ENCODE data around the gene GH1. TPM values are rescaled to one million over a fixed set of nuclear protein-coding genes. Genes with fewer than 3 reads are reported as not detected.
A peak's percentile ranks its signal among the peaks of the same experiment; 100 is the strongest.

GH1 gene
- total RNA-seq, 1 donor from 2014 or later: not detected

DNA sequence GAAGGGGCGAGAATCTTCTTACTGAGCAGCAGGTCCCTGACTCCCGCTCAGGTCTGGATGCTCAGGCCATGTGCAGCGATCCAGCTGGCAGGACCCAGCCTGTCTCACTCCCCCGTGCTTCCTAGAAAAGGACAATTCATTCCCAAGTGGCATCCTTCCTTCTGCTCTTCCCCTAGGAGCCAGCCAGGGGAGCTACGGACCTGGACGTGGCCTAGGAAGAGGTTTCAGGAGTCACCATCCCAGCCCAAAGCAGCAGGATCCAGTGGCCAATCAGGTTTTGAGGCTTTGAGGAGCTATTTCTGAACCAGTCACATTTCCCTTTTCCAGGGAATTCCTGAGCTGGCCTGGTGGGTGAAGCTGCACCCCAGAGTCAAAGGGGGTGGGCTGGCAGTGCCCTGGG, 21.2 kb upstream of the GH1 start:
- Mint-ChIP-seq H3K9me3 (no peaks in the 10 kb centered on the region), H3K4me1 (peaks cover 10% of the 10 kb centered on the region), H3K36me3 (ENCODE audit: low read depth) (no peaks in the 10 kb centered on the region), H3K4me3 (no peak overlapping the region), H3K27me3 (peaks cover 7% of the 10 kb centered on the region), H3K27ac (no peak overlapping the region)
- intact Hi-C loops (cut with micrococcal nuclease): no loop called here
- no peak for DNase-seq

DNA sequence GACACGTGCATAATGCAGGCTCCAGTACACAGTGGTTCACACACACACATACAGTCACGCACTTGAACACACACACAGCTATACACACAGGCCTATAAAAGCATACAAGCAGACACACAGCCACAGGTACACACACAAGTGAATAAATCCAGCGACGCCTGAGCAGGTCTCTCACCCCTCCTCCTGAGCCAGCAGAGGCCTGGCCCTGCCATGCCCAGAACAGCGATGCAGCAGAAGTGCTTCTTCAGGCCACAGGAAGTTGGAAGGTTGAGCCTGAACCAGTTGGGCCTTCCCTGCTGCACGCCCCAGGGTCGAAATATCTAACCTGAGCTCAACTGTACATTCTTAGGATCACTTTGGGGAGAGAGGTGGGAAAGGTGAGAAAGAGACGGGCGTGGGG, 20.8 kb upstream of the GH1 start:
- no peak overlapping the region for H3K27ac Mint-ChIP-seq
- H3K27me3 Mint-ChIP-seq: peaks cover 7% of the 10 kb centered on the region
- H3K4me1 Mint-ChIP-seq: peaks cover 10% of the 10 kb centered on the region
- DNase-seq: no peak
- intact Hi-C loops (cut with micrococcal nuclease): no loop called here
- no peak overlapping the region for H3K4me3 Mint-ChIP-seq
- H3K9me3 Mint-ChIP-seq: no peaks in the 10 kb centered on the region
- no peaks in the 10 kb centered on the region for H3K36me3 Mint-ChIP-seq (ENCODE audit: low read depth)

DNA sequence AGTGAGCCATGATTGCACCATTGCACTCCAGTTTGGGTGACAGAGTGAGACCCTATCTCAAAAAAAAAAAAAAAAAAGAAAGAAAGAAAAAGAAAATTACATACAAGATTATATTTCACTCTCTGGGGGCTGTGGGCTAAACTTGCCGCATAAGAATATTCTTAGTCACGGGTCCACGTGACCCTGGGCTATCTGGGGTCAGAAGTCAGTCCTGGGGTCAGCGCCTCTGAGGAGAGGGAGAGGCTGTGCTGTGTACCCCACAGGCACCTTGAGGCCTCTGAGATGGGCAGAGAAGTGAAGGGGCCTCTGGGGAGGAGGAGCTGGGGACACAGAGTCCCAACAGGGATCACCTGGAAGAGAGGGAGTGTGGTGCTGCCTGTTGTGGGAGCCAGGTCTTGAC, 19.3 kb upstream of the GH1 start:
- H3K27me3 Mint-ChIP-seq: peaks cover 7% of the 10 kb centered on the region
- no peak for DNase-seq

DNA sequence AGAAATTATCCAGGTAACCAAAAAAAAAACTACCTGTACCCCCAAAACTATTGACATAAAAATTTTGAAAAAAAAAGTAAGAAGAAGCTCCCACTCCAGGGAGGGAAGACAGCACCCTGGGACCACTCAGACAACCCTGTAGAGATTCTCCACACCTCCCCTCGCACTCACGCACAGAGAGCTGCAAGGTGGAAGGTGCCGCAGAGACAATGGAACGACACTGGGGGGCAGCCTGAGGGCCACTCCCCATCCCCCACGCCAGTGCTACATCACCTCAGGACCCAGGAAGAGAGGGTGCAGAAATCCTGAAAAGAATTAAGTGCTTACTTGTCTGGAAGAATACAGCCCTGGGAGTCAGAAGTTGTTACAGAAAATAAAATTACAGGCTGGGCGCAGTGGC, 18.7 kb upstream of the GH1 start:
- Mint-ChIP-seq H3K36me3 (ENCODE audit: low read depth) (no peaks in the 10 kb centered on the region), H3K4me1 (peaks cover 13% of the 10 kb centered on the region), H3K4me3 (no peak overlapping the region), H3K27me3 (peaks cover 5% of the 10 kb centered on the region), H3K9me3 (no peaks in the 10 kb centered on the region), H3K27ac (no peak overlapping the region)
- intact Hi-C loops (cut with micrococcal nuclease): no loop called here
- no peak for DNase-seq

More for the DNA sequence above, 19.3 kb upstream of the GH1 start:
- Mint-ChIP-seq H3K36me3 (ENCODE audit: low read depth) (no peaks in the 10 kb centered on the region), H3K27ac (no peak overlapping the region), H3K4me3 (no peak overlapping the region), H3K4me1 (peaks cover 9% of the 10 kb centered on the region), H3K9me3 (no peaks in the 10 kb centered on the region)
- intact Hi-C loops (cut with micrococcal nuclease): no loop called here

DNA sequence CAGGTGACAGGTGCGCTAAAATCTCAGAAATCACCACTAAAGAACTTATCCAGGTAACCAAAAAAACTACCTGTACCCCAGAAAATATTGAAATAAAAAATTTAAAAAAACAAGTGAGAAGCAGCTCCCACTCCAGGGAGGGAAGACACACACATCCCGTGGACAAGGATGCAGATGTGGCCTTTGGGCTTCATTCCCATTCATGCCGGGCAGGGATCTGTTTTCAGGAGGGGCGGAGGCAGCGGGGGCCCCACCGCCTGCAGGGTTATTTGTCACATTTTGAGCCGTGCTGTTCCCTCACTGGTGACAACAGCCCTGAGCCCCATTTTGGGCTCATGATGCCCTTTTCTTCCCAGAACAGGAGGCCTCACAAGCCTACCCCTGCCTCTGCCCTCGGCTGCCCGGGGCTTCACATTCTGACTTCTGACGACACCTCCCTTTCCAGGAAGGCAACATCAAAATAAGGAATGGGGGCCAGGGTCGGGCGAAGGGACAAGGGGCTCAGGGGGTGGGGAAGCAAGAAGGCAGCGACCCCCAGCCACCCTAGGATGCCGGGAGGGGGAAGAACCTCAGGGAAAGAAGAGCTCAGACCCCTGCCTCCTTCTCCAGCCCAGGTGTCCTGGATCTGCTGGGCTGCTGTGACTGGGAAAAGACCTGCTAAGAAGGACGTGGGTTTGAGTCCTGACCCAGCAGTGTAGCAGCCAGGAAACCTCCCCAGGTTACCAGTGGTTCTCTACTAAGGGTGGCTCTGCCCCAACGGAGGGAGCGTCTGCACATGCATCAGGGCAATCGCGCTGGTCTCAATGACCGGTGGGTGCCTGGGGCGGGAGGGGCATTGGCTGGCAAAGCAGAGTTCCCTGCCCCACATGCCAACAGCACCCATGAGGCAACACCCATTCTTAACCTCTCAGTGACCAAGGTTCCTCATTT, 15.8 kb upstream of the GH1 start:
- peaks cover 5% of the 10 kb centered on the region for H3K27me3 Mint-ChIP-seq
- H3K4me3 Mint-ChIP-seq: no peak overlapping the region
- no peak for DNase-seq
- peaks cover 25% of the 10 kb centered on the region for H3K4me1 Mint-ChIP-seq
- intact Hi-C loops (cut with micrococcal nuclease): loop anchor here (5.0 kb wide), 1 partner anchor 53 kb away; no protein-coding TSS in a partner anchor
- no peak overlapping the region for H3K27ac Mint-ChIP-seq
- H3K9me3 Mint-ChIP-seq: no peaks in the 10 kb centered on the region
- peaks cover 5% of the 10 kb centered on the region for H3K36me3 Mint-ChIP-seq (ENCODE audit: low read depth)

DNA sequence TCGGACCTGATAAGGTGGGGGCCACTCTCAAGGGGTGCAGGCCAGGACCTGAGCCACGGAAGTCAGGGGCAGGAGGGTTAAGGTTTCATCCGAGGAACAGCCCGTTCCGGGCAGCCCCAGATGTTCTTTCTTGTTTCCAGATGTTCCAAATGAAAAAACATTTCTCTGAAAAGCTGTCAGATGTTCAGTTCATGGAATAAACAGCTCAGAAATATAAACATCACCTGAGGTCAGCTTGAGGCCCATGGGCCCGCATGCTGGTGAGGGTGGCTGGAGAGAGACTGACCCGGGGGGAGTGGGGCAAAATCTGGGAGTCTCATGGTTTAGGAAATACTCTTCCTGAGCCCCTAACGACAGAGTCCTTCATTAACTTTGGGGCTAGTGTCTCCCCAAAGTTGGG, 15.0 kb upstream of the GH1 start:
- Mint-ChIP-seq H3K4me1 (peaks cover 20% of the 10 kb centered on the region), H3K4me3 (no peak overlapping the region), H3K27me3 (peaks cover 5% of the 10 kb centered on the region), H3K36me3 (ENCODE audit: low read depth) (peaks cover 7% of the 10 kb centered on the region), H3K27ac (no peak overlapping the region), H3K9me3 (no peaks in the 10 kb centered on the region)
- DNase-seq: no peak
- intact Hi-C loops (cut with micrococcal nuclease): loop anchor here (5.0 kb wide), 1 partner anchor 54 kb away; no protein-coding TSS in a partner anchor

DNA sequence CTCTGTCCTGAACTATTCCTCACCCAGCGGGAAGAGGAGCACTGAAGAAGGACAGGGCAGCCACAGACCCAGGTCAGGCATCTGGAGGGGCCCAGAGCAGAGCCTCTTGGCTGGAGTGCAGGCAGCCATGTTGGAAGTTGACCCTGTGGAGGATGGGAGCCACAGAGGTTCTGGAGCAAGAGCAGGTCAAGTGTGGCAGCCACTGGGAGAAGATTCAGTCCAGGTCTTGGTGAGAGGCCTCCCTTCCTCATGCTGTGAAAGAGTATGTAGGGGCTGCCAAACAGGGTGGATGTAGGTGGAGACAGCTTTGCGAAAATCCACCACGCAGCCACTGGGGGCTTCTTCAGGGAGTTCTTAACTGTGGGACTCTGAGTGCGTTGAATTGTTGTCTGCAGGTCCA, 14.1 kb upstream of the GH1 start:
- Mint-ChIP-seq H3K27ac (peak overlapping the region; percentile 95), H3K27me3 (peaks cover 5% of the 10 kb centered on the region), H3K4me3 (peak overlapping the region; percentile 98), H3K4me1 (peaks cover 18% of the 10 kb centered on the region), H3K9me3 (no peaks in the 10 kb centered on the region), H3K36me3 (ENCODE audit: low read depth) (peaks cover 7% of the 10 kb centered on the region)
- no peak for DNase-seq
- intact Hi-C loops (cut with micrococcal nuclease): loop anchor here (1.0 to 5.0 kb wide), 2 partner anchors 14 to 55 kb away; no protein-coding TSS in a partner anchor

DNA sequence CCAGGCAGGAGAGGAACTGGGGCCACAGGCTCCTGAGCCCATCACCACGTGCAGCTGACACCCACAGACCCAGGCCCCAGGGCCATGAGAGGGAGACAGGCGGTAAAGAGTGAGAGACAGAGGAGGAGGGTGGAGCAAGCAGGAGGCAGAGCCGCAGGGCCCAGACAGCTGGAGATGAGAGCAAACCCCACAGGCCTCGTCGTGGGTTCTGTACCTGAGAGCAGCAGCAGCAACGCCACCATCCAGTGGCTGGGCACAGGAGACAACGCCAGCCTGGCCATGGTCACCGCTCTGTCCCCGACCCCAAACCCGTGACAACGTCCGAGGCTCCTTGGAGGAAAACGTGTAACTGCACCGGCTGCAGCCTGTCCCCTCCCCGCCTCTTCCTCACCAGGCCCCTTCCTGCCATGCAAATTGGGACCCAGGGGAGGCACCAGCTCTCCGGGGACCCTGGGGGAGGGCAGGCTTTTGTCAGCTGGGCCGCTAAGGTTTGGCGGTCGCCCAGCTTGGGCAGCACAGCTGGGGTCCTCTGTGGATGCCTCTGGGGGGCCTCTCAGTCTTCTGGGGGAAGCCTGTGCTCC, 13.4 kb upstream of the GH1 start, which contains the start of gene CD79B:
Gene CD79B, minus strand, starts transcription at position 351 of the 581 bp plus-strand sequence. Its CDS starts 70 bp downstream, at position 281.
- Mint-ChIP-seq H3K4me1 (peaks cover 18% of the 10 kb centered on the region), H3K9me3 (no peaks in the 10 kb centered on the region), H3K36me3 (ENCODE audit: low read depth) (peaks cover 7% of the 10 kb centered on the region), H3K27ac (peak within 1 kb of the TSS; percentile 95), H3K4me3 (peak within 1 kb of the TSS; percentile 98), H3K27me3 (peaks cover 5% of the 10 kb centered on the region)
- intact Hi-C loops (cut with micrococcal nuclease): loop anchor here (1.0 to 5.0 kb wide), 2 partner anchors 14 to 55 kb away; no protein-coding TSS in a partner anchor
- DNase-seq: peak; percentile 81

DNA sequence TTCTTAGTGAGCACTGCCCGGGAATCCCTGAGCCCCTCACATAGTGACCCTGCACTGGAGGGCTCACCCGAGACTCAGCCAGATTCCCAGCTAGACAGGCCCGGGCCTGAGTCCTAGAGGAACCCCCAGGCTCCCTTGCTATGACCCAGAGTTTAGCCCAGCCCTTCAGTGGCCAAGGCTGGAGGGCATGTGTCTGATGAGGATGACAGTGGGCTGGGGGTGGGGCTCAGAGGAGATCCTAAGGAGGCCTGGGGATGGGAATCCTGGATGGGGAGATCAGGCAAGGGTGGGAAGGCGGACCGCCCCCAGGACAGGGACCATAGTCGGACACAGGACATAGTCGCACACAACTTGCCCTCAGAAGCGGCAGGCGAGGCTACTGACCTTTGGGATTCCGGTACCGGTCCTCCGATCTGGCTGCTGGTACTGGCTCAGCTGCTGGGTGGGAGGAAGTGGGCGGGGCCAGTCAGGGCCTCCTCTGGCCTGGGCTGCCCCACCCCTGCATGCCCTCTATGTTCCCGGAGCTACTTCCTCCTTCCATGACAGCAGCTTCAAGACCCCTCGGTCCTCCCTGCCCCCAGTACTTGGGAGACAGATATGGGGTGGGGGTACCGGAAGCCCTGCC, 12.4 kb upstream of the GH1 start:
- peak overlapping the region; percentile 95 for H3K27ac Mint-ChIP-seq
- peaks cover 7% of the 10 kb centered on the region for H3K36me3 Mint-ChIP-seq (ENCODE audit: low read depth)
- peaks cover 18% of the 10 kb centered on the region for H3K4me1 Mint-ChIP-seq
- no peaks in the 10 kb centered on the region for H3K9me3 Mint-ChIP-seq
- DNase-seq: peak; percentile 89
- peak overlapping the region; percentile 98 for H3K4me3 Mint-ChIP-seq
- H3K27me3 Mint-ChIP-seq: peaks cover 4% of the 10 kb centered on the region
- intact Hi-C loops (cut with micrococcal nuclease): loop anchor here (5.0 kb wide), 1 partner anchor 56 kb away; no protein-coding TSS in a partner anchor

DNA sequence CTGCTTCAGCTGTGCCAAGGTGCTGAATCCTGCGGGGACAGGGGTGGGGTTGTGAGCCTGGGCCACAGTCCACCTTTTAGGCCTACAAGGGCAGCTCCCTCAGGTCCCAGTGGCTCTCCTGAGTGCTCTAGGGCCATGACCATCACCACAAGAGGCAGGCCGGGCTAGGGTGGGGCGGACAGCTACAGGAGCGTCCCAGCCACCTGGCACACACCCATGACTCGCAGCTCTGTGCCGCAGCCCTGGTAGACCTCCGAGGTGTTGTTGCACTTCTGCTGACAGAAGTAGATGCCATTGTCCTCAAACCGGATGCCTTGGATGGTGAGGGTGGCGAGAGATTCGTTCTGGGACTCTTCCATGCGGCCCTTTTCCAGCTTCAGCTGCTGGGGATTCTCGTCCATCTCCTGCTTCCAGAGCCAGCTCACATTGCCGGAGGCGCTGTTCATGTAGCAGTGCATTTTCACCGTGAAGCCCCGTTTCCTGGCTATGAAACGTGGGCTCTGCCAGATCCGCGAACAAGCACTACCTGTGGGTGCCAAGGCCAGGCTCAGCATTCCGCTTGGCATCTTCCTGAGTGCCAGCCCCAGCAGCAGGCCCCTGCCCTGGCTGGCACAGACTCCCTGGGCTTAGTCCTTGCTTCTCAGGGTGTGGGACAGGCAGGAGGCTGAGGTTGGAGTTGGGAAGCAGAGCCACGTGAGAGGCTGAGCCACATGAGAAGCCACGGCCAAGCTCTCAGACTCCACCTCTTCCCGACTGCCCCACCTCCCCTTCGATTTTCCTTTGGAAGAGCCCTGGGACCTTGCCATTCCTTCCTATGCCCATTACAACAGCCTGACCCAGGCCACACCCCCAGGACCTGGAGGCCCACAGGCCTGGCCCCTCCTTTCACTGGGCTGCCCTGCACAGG, 11.5 kb upstream of the GH1 start:
- DNase-seq: no peak
- H3K4me3 Mint-ChIP-seq: peak overlapping the region; percentile 98
- H3K4me1 Mint-ChIP-seq: peaks cover 18% of the 10 kb centered on the region
- no peak overlapping the region for H3K27ac Mint-ChIP-seq
- intact Hi-C loops (cut with micrococcal nuclease): loop anchor here (5.0 kb wide), 1 partner anchor 57 kb away; no protein-coding TSS in a partner anchor
- no peaks in the 10 kb centered on the region for H3K27me3 Mint-ChIP-seq
- H3K9me3 Mint-ChIP-seq: no peaks in the 10 kb centered on the region
- H3K36me3 Mint-ChIP-seq (ENCODE audit: low read depth): peaks cover 7% of the 10 kb centered on the region

DNA sequence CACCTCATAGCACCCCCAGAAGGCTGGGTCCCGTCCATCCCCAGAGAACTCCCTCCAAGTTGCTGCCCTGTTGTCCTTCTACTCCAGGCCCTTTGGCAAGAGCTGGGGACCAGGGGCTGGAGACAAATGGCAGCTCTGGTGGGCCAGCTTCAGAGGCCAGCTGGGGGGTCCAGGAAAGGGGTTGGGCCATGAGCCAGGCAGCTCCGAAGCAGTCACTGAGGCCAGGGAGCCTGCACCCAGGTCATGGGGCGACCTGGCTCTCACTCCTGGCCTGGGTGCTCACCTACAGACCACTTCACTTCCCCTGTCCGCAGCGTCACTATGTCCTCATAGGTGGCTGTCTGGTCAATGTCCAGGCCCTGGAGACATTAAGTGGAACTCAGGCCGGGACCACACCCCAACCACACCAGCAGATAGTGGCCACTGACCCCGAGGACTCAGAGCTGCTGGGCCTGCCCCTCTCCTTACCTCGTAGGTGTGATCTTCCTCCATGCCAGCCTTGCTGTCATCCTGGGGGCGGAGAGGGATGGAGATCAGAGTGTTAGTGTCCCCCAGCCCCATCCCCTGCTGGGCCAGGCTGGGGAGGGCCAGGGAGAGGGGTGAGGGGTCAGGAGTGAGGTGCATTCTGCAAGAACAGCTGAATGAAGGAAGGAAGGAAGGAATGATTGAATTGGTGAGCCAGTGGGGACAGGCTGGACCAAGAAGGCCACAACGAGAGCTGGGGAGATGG, 10.5 kb upstream of the GH1 start:
- no peaks in the 10 kb centered on the region for H3K9me3 Mint-ChIP-seq
- DNase-seq: no peak
- H3K4me1 Mint-ChIP-seq: peaks cover 18% of the 10 kb centered on the region
- no peak overlapping the region for H3K27ac Mint-ChIP-seq
- intact Hi-C loops (cut with micrococcal nuclease): no loop called here
- H3K36me3 Mint-ChIP-seq (ENCODE audit: low read depth): peaks cover 7% of the 10 kb centered on the region
- no peaks in the 10 kb centered on the region for H3K27me3 Mint-ChIP-seq
- no peak overlapping the region for H3K4me3 Mint-ChIP-seq

DNA sequence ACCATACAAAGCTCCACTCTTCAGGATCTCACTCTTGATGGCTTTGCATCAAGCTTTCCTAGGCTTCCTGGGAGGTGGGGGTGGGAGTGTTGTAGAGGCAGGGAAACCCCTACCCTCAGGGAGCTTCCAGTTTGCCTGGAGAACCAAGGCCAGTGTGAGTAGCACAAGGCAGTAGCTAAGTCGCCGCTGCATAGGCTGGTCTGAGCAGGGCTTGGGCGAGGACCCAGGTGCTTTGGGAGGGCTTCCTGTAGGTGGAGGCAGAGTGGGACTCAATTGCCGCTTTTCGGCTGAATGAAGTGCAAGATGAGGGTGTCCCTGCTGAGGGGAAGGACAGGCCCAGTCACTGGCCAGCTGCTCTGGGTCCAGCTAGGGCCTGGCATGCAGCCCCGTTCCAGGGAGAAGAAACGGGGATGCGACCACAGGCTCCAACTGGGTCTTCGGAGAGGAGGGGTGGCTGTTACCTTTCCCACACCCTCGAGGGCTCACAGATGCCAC, 9.6 kb upstream of the GH1 start:
- no peak overlapping the region for H3K27ac Mint-ChIP-seq

More for the DNA sequence above, 9.6 kb upstream of the GH1 start:
- Mint-ChIP-seq H3K4me3 (no peak overlapping the region), H3K9me3 (no peaks in the 10 kb centered on the region), H3K36me3 (ENCODE audit: low read depth) (peaks cover 7% of the 10 kb centered on the region), H3K4me1 (peaks cover 18% of the 10 kb centered on the region), H3K27me3 (no peaks in the 10 kb centered on the region)
- no peak for DNase-seq
- intact Hi-C loops (cut with micrococcal nuclease): no loop called here
